AG10803 (cell line): ENCODE data around the gene MVK.

Source experiments
- DNase-seq: peaks from one replicate; pipeline ENCODE4 v3.0.0; 2010; ENCODE audit warnings: low read depth
- H3K4me3 ChIP-seq: 2 replicates; pipeline ENCODE4 v1.5.1; 2011; ENCODE audit warnings: mild to moderate bottlenecking, low read length, control low read depth
- TF ChIP-seq, protein P1 (sequence below): conservative IDR thresholded peaks from 2 replicates; pipeline ENCODE4 v1.5.1; 2011; ENCODE audit warnings: mild to moderate bottlenecking, low read length, control low read depth, inconsistent platforms

MVK gene

DNA sequence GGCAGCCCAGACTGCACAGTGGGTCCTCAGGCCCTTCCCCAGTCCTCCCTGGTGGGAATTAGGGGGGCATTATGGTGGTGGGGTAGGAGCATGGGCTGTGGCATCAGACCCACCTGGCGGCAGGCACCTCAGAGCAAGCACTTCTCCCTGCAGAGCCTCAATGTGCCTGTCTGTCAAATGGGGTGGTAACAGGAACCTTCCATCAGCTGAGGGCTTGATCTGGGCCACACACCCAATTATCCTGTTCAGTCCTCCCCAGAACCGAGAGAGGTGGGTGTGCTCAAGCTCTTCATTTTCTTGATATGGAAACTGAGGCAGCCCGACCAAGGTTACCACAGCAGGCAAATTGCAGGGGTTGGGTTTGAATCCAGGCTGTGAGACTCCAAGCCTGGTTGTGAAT lies 38.4 kb downstream of the MVK start:
- no peak overlapping the region for H3K4me3 ChIP-seq
- TF ChIP-seq, protein P1, sequence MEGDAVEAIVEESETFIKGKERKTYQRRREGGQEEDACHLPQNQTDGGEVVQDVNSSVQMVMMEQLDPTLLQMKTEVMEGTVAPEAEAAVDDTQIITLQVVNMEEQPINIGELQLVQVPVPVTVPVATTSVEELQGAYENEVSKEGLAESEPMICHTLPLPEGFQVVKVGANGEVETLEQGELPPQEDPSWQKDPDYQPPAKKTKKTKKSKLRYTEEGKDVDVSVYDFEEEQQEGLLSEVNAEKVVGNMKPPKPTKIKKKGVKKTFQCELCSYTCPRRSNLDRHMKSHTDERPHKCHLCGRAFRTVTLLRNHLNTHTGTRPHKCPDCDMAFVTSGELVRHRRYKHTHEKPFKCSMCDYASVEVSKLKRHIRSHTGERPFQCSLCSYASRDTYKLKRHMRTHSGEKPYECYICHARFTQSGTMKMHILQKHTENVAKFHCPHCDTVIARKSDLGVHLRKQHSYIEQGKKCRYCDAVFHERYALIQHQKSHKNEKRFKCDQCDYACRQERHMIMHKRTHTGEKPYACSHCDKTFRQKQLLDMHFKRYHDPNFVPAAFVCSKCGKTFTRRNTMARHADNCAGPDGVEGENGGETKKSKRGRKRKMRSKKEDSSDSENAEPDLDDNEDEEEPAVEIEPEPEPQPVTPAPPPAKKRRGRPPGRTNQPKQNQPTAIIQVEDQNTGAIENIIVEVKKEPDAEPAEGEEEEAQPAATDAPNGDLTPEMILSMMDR: no peak
- no peak for DNase-seq

DNA sequence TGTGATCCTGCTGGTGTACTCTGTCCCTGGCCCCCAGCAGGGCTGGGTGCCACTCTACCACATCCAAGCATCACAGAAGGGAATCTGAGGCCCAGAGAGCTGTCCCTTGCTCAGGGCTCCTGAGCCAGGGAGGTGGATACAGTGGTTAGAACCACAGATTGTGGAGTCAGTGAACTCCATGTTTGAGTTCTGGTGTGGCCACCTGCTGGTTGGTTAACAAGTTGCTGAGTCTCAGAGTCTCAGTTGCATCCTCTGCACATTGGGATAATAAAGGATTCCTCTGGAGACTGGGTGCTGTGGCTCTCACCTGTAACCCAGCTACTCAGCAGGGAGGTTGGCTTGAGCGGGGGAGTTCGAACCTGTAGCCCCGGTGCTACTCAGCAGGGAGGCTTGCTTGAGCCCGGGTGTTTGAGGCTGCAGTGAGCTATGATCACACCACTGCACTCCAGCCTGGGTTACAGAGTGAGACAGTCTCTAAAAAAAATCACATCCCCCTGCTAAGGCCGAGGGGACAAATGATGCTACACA lies 39.4 kb downstream of the MVK start:
- H3K4me3 ChIP-seq: no peak overlapping the region
- peak; percentile 8 for DNase-seq
- TF ChIP-seq, protein P1: peak; percentile 47

DNA sequence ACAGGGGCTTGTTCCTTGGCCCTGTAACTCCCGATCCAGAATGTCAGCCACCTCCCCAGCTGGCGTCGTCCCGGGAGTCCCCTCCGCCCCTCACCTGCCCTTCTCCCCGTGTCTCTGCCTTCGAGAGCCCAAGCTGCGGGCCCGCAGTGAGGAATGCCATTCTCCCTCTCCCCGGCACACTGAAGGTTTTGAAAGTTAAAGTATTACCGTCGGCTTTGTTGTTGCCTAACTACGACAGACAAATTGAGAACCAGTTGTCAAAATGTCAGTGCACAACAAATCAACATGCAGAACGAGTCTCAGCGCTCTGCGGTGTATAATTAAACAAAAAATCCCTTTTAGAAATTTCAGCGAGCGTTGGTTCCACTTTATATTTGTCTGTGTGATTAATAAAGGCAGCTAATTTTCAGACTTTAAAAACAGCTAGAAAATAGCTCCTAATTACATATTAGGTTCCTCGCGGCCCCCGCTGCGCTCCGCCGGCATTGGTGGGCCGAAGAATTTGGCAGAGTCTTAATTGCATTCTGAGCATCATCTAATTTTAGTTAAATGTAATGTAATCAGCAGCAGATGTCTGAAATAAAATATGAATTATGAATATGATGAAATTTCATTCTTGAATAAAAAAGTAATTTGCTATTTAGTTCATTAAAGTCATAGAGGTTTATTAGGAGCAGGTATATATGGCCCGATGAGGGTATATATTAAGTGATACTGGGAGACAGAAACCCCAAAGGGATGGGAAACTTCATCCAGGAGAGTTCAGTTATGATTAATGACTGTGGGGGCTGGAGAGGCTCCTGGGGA lies 40.3 kb downstream of the MVK start:
- no peak for DNase-seq
- TF ChIP-seq, protein P1: no peak
- no peak overlapping the region for H3K4me3 ChIP-seq

DNA sequence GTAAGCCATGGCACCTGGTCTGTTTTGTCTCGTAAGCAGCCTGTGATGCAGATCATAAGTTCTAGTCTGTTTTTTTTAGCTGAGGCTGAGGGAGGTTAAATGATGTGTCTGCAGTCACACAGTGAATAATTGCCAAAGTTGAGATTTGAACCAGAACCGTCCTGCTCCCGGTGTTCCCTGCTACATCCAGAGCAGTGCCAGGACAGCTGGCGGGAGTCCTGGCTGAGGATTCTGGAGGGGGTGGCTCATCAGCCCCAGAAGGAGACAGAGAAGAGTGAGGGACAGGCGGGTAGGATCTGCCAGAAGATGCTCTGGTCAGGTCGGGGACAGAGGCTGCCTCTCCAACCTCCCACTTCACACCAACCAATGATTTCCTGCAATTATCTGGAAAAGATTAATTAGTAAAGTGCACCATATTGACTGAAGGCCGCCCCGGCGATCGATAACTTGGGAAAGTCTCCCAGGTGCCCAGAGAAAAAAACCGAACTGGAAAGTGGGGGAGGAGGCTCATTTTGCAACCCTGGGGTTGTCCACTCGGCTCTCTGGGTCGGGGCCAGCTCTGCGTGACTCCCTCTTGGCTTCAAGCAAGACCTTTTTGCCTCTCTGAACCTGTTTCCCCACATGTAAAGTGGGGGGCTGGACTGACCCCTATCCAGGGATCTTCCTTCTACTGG lies 42.1 kb downstream of the MVK start:
- TF ChIP-seq, protein P1: no peak
- no peak overlapping the region for H3K4me3 ChIP-seq
- no peak for DNase-seq

DNA sequence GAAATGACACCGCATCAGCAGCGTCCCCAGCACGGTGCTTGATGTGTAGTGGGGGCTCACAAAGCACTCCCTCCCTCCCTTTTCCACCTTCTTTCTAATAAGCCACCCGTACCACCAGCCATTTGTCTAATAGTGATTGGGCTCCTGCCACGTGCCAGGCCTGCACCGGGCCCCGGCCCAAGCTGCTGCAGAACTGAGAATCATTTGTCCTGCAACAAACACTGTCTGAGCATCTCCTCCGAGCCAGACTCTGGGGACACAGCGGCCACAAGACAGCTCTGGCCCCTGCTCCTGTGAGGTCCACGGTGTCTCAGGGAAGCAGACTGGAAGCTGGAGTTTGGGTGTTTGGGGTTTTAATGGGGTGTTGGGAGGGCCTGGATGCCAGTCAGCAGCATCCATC lies 43.9 kb downstream of the MVK start:
- TF ChIP-seq, protein P1: no peak
- H3K4me3 ChIP-seq: no peak overlapping the region
- DNase-seq: no peak

DNA sequence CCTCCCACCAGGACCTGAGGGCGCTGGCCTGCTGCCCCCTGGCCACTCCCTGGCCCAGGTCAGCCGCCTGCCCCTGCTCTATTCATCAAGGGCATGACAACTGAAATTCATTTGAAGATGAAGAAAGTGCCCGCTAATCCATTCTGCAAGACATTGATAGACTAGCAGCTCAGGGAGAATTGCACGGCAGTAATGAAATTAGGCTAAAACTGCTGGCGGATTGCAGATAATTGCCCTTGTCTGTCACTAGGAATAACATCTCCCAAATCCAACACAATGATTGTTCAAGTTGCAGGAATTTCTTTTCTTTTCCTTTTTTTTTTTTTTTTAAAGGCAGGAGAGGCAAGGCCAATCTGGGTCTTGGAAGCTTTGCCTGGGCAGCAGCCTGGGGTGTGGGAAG lies 44.5 kb downstream of the MVK start:
- no peak for DNase-seq
- H3K4me3 ChIP-seq: no peak overlapping the region
- TF ChIP-seq, protein P1: no peak

DNA sequence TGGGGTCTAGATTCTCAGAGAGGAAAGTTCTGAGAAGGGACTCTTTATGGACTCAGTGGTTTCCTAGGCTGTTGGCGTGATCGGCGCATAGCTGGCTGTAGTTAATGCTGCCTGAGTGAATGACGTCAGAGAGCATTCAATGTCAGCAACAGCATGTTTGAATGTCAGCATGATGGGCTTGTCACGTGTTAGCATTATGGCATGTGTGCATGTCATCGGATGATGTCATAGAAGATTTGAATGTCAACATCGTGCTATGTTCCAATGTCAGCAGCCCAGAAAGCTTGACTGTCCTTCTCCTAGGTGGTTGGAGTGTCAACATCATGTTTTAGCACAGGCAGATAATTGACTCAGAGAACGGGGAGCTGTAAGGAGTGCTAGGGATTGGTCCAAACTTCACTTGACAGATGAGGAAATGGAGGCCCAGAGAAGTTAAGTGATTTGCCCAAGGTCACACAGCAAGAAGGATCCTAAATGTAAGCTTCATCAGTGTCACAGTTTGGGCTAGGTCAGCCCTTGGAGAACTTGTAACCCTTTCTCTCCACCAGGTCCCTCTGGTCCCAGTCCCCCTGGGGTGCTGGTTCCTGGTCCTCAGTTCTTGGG lies 45.5 kb downstream of the MVK start:
- no peak overlapping the region for H3K4me3 ChIP-seq
- DNase-seq: no peak
- TF ChIP-seq, protein P1: no peak
